NCI-H2081 (cell line): ENCODE results near the gene CAMK2D.

Experiments
- DNase-seq, 2 experiments: peaks; one replicate each; lab custom pipeline; 2025; lab: John Stamatoyannopoulos, UW

Gene CAMK2D

GRCh38 chr4:113682730-113683537 lies 78.6 kb downstream of the CAMK2D start:
- peak; percentile 1 to 45 for DNase-seq

- DNase-seq: no peak
These were observed 82.9 kb downstream of the CAMK2D start for GRCh38 chr4:113678641-113679040.

GRCh38 chr4:113677325-113677724 lies 84.2 kb downstream of the CAMK2D start:
- no peak for DNase-seq

GRCh38 chr4:113675731-113676697 lies 85.5 kb downstream of the CAMK2D start:
- peak in 1 of 2 experiments; percentile 14 for DNase-seq

- no peak for DNase-seq
These were observed 86.8 kb downstream of the CAMK2D start for GRCh38 chr4:113674733-113675132.

GRCh38 chr4:113674251-113674650 lies 87.3 kb downstream of the CAMK2D start:
- DNase-seq: no peak

- DNase-seq: no peak
These were observed 88.1 kb downstream of the CAMK2D start for GRCh38 chr4:113673450-113673849.

- DNase-seq: no peak
These were observed 95.0 kb downstream of the CAMK2D start for GRCh38 chr4:113666386-113667114.

GRCh38 chr4:113665036-113665435 lies 96.5 kb downstream of the CAMK2D start:
- no peak for DNase-seq

GRCh38 chr4:113662581-113662980 lies 99.0 kb downstream of the CAMK2D start:
- DNase-seq: no peak

GRCh38 chr4:113659127-113659526 lies 102.4 kb downstream of the CAMK2D start:
- DNase-seq: no peak

GRCh38 chr4:113657586-113658233 lies 103.8 kb downstream of the CAMK2D start:
- DNase-seq: peak in 1 of 2 experiments; percentile 2

- DNase-seq: no peak
These were observed 107.7 kb downstream of the CAMK2D start for GRCh38 chr4:113653871-113654270.

- no peak for DNase-seq
These were observed 115.1 kb downstream of the CAMK2D start for GRCh38 chr4:113646442-113646822.

GRCh38 chr4:113645771-113646441 lies 115.6 kb downstream of the CAMK2D start:
- DNase-seq: peak in 1 of 2 experiments; percentile 22

- DNase-seq: no peak
These were observed 116.2 kb downstream of the CAMK2D start for GRCh38 chr4:113645288-113645687.

GRCh38 chr4:113644398-113644797 lies 117.1 kb downstream of the CAMK2D start:
- DNase-seq: no peak

GRCh38 chr4:113643505-113643904 lies 118.0 kb downstream of the CAMK2D start:
- no peak for DNase-seq

- no peak for DNase-seq
These were observed 120.5 kb downstream of the CAMK2D start for GRCh38 chr4:113641025-113641431.

- no peak for DNase-seq
These were observed 122.2 kb downstream of the CAMK2D start for GRCh38 chr4:113639326-113639725.

GRCh38 chr4:113638562-113638832 lies 123.0 kb downstream of the CAMK2D start:
- DNase-seq: no peak
